ENCODE results near the gene ISG20L2. TPM values are rescaled to one million over a fixed set of nuclear protein-coding genes. Genes with fewer than 3 reads are reported as not detected.

The ISG20L2 gene
- total and polyA plus RNA-seq, 3 donors from 2014 or later = 60.9 to 223 (median 150) TPM

DNA sequence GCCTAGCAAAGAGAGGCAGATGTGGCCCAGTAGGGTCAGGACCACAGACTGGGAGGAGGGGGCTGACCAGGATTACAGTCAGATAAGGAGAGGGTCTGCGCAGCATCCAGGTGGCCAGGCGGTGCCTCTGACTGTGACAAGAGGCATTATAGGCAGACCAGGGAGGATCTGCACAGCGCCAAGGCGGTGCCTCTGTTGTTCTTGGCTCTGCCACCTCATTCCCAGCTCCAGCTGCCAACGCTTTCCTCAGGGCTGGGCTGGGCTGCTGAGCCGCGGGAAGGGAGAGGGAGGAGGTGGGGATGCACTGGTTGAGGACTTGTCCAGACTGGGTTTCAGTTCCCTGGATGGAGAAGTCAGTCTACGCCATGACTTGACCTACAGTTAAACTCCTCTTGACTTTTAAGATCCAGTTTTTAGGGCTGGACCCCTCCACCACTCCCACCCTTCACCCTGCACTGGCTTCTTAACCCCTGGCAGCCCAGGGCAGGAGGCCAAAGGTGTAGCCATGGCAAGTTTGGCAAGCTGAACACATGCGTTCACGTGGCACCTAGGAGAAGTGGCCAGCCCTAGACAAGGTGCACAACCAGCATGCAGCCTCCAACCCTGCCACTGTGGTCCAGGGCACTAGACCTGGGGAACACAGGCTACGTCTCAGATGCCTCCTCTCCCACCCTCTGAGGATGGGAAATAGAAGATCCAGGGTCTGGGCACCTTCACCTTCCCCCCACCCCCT lies 18.6 kb downstream of the ISG20L2 start:
- H3K36me3 ChIP-seq (ENCODE audit: low read depth, missing control alignments) = no peaks in the 10 kb centered on the region
- peak; percentile 40 for DNase-seq
- H3K27me3 ChIP-seq = no peaks in the 10 kb centered on the region
- no peaks in the 10 kb centered on the region for H3K9me3 ChIP-seq
- intact Hi-C loops (cut with DNase I; ENCODE audit: low total_unique reads) = no loop called here
- WGBS, 2 donors = 43 to 50% methylated on average over 11 of the region's 11 CpGs
- H3K4me3 ChIP-seq = no peak overlapping the region
- no peak overlapping the region for H3K27ac ChIP-seq
- TF ChIP-seq POLR2A (IDR thresholded peaks at IDR 0.05) = no peak
- TF ChIP-seq, protein P1, sequence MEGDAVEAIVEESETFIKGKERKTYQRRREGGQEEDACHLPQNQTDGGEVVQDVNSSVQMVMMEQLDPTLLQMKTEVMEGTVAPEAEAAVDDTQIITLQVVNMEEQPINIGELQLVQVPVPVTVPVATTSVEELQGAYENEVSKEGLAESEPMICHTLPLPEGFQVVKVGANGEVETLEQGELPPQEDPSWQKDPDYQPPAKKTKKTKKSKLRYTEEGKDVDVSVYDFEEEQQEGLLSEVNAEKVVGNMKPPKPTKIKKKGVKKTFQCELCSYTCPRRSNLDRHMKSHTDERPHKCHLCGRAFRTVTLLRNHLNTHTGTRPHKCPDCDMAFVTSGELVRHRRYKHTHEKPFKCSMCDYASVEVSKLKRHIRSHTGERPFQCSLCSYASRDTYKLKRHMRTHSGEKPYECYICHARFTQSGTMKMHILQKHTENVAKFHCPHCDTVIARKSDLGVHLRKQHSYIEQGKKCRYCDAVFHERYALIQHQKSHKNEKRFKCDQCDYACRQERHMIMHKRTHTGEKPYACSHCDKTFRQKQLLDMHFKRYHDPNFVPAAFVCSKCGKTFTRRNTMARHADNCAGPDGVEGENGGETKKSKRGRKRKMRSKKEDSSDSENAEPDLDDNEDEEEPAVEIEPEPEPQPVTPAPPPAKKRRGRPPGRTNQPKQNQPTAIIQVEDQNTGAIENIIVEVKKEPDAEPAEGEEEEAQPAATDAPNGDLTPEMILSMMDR (IDR thresholded peaks at IDR 0.05) = no peak
- H3K4me1 ChIP-seq = peaks cover 26% of the 10 kb centered on the region

DNA sequence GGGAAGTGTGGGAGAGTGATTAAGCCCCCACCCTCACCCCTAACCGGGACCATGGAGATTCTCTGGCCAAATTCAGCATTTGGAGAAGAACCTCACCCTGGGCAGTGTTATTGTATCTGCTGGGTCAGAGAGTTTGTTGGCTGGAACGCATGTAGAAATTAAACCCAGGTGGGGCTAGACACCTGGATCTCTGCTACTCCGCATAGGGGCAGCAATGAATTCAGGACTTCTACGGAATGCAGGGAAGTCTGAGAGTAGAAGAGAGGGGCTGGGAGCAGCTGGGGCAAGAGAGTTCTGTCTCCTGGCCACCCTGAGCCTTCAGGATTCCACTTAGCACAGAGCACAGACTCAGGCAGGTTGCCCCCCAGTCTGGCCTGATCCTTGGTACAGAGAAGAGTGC lies 19.5 kb downstream of the ISG20L2 start:
- peaks cover 32% of the 10 kb centered on the region for H3K4me1 ChIP-seq

DNA sequence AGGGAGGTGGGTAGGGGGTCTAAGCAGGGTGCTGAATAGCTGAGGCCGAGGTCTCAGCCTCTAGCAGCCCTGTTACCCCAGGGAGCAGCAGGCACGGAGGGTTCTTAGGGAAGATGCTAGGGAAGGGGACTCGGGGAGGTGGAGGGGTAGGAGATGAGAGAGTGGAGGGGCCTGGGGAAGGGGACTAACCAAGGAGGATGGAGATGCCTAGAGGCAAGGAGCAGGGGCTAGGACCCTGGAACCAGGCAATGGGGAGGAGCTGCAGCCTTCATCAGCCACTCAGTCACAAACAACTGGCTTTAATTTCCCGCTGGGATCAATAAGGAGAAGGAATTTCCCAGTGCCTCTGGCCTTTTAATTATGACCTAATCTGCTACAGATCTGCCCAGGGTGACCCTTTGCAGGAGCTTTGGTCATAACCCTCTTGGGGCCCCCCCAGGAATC lies 20.3 kb downstream of the ISG20L2 start:
- H3K27ac ChIP-seq = no peak overlapping the region
- 61 to 77% methylated on average over 4 of the region's 4 CpGs for WGBS, 2 donors
- H3K4me3 ChIP-seq = no peak overlapping the region
- intact Hi-C loops (cut with DNase I; ENCODE audit: low total_unique reads) = no loop called here
- H3K27me3 ChIP-seq = no peaks in the 10 kb centered on the region
- H3K36me3 ChIP-seq (ENCODE audit: low read depth, missing control alignments) = no peaks in the 10 kb centered on the region
- no peaks in the 10 kb centered on the region for H3K9me3 ChIP-seq
- H3K4me1 ChIP-seq = peaks cover 32% of the 10 kb centered on the region
- TF ChIP-seq, protein P1 (IDR thresholded peaks at IDR 0.05) = no peak
- no peak for TF ChIP-seq POLR2A (IDR thresholded peaks at IDR 0.05)
- no peak for DNase-seq

More for the DNA sequence above, 19.5 kb downstream of the ISG20L2 start:
- 74 to 75% methylated on average over 4 of the region's 4 CpGs for WGBS, 2 donors
- Histone ChIP-seq H3K9me3 (no peaks in the 10 kb centered on the region), H3K36me3 (ENCODE audit: low read depth, missing control alignments) (no peaks in the 10 kb centered on the region), H3K27me3 (no peaks in the 10 kb centered on the region), H3K27ac (no peak overlapping the region), H3K4me3 (no peak overlapping the region)
- no peak for DNase-seq
- intact Hi-C loops (cut with DNase I; ENCODE audit: low total_unique reads) = no loop called here
- TF ChIP-seq POLR2A (IDR thresholded peaks at IDR 0.05) = no peak
- TF ChIP-seq, protein P1 (IDR thresholded peaks at IDR 0.05) = no peak

DNA sequence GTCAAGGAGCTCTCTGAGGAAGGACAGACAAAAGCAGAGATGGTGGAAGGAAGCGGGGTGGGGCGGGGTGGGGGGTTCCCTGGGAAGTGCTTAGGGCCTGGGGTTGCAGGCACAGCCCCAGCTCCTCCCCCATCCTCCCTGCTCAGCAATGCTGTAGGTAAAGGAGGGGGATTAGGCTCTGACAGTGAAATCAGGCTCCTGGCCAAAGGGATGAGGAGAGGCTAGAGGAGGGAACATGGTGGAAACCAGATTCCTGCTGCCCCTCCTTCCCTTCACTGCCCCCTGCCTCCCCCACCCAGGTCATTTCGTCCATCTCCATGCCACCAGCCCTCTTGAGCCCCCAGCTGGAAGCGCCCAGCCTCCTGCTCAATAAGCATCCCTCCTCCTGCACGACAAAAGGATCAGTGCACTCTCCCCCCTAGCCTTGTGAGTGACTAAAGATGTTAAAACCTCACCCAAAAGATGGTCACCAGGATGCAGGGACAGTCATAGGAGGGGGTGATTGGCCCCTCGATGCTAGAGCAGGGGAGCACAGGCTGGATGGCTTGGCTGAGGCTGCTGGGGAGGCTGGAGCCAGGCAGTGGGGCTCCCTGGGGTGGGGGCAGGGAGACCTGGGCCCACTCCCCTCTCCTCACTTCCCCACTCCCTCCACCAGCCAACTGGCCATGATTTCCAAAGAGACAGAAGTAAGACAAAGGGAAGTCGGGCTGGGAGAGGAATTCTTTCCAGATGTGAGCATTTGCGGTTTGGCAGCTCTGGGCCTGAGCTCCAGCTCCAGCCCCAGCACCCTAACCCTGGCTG lies 20.9 kb downstream of the ISG20L2 start:
- no peak for DNase-seq
- Histone ChIP-seq H3K4me1 (peaks cover 32% of the 10 kb centered on the region), H3K9me3 (no peaks in the 10 kb centered on the region), H3K36me3 (ENCODE audit: low read depth, missing control alignments) (no peaks in the 10 kb centered on the region), H3K27ac (peak overlapping the region in 1 of 2 donors; percentile 84), H3K4me3 (no peak overlapping the region), H3K27me3 (no peaks in the 10 kb centered on the region)
- WGBS, 2 donors = 57 to 67% methylated on average over 8 of the region's 8 CpGs
- TF ChIP-seq POLR2A (IDR thresholded peaks at IDR 0.05) = no peak
- TF ChIP-seq, protein P1 (IDR thresholded peaks at IDR 0.05) = no peak
- intact Hi-C loops (cut with DNase I; ENCODE audit: low total_unique reads) = no loop called here
